ENCODE data around the gene TBL1X.
"Not testable (repeated sequence)": the region's sequence is repeated elsewhere in the genome, so short reads cannot be mapped to it uniquely, and the experiment has no call there.

Gene TBL1X

DNA sequence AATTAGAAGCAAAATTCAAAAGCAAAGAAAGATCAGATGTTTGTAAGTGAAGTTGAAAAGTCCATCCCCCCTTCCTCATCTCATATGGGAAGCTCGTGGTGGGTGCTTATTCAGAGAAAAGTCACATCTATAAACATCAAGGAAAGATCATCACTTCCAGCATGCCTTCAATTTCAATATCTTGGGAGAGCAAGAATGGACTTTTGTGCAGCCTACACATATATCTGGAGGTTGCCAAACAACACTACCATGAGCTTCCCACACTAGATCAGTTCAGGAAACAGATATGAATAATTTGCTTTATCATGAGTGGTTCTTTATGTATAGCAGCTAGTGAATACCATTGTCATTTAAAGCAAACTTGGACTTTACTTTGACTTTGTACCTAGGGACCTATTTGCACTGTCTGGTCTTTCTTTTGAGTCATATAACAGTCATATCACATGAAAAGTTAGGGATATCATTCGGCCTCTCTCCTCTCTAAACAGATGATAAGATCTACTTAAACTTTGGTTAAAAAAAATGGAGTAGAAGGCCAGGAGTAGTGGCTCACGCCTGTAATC lies 5.6 kb upstream of the TBL1X start:
- no peak for DNase-seq

DNA sequence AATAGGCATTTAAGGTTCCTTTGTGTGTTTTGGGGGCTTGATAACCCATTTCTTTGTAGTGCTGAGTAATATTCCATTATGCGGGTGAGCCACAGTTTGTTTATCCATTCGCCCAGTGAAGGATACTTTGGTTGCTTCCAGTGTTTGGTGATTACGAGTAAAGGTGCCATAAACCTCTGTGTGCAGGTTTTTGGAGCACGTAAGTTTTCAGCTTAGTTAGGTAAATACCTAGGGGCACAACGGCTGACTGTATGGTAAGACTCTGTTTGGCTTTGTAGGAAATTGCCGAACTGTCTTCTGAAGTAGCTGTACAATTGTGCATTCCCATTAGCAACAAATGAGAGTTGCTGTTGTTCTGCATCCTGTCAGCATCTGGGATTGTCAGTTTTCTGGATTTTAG lies 3.8 kb upstream of the TBL1X start:
- no peak for DNase-seq

DNA sequence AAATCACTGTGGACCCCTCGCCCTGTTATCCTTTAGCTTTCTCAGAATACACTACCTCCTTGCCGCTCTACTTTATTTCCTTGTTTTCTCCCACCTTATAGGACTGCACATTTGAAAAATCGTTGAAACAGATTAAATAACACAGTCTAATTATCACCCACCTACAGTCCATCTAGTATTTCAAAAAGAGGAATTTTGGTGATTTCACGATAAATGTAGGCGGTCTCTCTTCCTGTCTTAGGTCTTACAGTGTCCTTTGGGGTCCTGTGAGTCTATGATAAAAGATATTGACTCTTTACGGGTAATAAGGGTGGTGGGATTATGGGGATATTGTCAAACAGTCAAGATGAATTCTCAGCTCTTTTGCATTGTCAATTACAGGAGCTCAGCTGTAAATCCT lies 2.4 kb upstream of the TBL1X start:
- no peak for DNase-seq

DNA sequence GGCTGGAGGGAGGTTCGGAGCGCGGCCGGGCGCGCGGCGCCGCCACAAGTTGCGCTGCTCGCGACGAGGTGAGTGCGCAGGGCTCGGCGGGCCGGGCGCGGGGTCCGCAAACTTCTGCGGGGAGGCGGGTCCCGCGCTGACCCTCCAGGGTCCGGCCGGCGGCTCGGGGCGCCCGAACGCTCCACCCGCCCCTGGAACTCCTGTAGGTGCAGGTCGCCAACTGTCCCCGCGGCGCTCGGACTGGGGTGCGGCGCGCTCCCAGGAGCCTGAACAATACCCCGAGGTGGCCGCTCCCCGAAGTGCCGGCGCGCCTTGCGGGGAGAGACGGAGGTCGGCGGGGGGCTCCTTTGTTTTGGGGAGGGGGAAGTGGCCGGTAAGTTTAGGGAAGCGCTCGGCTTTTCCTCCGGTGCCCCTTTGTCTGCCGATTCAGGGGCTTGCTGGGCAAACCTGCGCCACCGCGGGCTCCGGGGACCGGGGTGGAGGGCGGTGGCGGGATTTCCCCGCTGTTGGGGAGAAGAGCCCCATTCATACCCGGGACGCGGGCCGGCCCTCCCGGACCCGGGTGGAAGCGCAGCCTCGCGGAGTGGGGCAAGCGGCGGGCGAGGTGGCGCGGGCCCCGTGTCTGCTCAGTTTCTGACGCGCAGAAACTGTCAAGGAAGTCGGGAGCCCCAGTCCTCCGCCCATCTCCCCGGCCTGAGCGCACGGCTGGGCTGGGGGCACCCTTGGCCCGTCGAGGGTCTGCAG lies 694 bp downstream of the TBL1X start:
- DNase-seq: no peak

DNA sequence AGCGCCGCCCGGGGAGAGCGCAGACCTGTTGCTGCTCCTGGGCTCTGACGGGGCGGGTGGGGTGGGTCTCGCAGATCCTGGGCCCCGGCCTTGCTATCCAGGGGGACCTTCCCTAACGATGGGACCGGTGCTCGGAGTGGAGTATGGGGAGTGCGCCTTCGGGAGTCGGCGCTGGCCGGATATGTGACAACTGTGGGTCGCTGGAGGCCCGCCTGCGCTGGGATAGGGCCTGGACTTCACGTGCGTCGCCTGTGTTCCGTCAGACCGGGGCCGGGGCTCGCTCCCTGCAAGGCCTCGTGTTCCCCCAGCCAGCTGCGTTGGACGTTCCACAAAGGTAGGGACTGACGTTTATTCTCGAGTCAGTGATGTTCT lies 1.3 kb downstream of the TBL1X start:
- DNase-seq: no peak

DNA sequence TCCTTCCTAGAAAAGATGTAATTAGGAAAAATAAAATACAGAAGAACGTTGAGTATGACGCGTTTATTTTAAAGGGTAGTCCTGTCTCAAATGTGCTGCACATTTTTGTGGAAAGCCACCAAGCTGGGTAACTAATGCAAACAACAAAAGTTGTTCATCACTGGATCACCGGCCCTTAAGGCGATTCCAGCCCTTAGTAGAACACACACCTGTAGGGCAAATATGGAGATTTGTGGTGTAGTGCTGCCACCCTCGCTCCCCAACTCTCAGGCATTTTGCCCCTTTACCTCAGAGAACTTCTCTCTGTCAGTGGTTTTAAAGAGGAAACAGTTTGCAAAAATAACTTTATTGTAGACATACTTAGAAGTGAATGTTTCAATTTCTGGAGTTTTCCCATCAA lies 1.9 kb downstream of the TBL1X start:
- no peak for DNase-seq

DNA sequence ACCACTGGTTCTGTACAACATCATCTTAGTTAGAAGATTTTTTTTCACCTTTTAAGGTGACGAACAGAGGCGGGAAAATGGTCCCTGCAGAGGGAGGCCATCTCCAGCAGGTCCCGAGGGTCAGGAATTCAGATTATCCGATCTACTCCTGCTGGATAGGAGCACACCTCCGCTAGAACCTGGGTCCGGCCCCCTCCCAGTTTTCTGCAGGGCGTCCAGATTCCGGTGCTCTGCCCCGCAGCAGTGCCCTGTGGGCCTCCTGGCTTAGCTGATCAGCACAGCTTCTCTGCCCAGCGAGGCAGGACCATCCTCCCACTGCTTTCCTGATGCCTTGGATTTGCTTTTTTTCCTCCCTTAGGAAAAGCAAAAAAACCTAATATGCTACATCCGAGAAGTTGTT lies 2.3 kb downstream of the TBL1X start:
- DNase-seq: no peak

DNA sequence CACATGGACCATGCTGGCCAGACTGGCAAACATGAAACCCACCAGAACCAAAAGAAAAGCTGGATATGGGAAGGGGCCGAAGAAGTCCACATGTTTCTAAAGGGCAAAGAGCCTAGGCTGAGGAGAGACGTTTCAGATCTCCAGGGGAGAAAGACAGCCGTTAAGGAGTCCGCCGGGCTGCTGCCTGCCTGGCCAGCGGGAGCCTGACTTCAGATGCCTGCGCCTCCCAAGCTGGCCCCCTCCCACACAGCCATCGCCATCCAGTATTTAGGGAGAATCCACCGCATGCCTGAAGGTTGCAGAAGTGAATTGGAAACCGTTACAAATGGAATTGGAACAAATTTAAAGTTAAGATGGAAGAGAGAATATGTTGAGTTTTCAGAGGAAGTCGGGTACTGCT lies 2.9 kb downstream of the TBL1X start:
- no peak for DNase-seq

DNA sequence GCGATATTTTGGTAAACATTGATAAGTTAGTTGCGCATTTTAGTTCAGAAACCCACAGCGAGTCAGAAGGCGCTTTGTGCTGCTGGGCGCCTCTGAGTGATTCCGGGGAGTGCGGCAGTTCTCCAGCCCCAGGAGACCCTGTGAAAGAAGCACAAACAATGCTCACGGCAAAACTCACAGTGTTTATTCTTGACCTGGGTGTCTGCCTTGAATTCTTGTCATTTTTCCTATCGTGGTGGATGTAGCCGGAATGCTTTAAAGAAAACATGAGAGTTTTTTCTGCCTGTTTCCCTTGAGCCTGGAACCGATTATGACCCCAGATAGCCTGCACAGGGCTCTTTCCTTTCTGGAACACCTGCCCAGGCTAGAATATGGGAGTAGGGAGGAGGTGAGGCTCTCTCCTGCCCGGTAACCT lies 6.7 kb downstream of the TBL1X start:
- DNase-seq: no peak

DNA sequence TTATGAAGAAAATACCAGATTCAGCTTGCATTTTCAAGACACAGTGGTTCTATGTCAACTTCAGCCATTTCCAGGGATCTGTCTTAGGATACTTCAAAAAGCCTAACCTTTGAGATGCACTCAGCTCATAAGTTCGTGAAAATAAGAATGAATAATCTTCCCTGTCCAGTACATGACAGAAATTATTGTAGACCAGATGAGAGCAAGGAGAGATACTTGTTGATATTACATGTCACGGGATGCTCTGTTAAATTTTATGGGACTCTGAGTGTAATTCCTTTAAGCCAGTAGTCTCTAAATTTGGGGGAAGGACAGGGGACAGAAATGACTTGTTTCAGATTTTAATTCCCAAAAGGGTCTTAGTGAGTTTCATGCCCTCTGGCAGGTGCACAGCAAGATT lies 8.8 kb downstream of the TBL1X start:
- DNase-seq: no peak

DNA sequence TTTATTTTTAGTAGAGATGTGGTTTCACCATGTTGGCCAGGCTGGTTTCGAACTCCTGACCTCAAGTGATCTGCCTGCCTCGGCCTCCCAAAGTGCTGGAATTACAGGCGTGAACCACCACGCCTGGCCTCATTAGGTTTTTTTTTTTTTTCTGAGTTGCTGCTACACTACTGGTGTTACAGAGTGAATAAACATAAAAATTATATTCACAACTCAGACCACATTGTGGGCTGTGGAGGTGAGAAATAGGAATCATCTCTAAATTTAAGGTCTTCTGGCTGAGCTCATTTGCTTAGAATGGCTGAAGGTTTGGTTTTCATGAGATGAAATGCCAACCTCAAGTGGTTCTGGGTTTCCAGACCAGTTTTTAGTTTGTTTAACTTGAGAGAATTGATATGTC lies 10.6 kb downstream of the TBL1X start:
- DNase-seq: not testable (repeated sequence)

DNA sequence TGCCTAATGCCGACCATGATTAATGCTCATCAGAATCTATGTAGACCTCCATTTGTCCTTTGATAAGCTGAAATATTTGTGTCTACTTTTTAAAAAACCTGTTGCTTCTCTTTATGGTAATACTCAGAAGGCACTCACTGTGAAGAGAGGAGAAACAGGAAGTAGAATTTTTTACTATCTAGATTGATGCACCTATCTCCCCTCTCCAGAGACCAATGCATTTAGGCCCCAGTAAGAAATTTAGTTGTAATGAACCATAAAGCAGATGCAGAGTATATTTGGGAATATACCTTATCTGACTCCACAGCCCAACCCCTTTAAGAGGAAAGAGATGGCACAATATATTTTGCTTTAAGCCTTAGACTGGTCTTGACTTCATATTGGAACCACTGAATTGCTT lies 11.1 kb downstream of the TBL1X start:
- no peak for DNase-seq

DNA sequence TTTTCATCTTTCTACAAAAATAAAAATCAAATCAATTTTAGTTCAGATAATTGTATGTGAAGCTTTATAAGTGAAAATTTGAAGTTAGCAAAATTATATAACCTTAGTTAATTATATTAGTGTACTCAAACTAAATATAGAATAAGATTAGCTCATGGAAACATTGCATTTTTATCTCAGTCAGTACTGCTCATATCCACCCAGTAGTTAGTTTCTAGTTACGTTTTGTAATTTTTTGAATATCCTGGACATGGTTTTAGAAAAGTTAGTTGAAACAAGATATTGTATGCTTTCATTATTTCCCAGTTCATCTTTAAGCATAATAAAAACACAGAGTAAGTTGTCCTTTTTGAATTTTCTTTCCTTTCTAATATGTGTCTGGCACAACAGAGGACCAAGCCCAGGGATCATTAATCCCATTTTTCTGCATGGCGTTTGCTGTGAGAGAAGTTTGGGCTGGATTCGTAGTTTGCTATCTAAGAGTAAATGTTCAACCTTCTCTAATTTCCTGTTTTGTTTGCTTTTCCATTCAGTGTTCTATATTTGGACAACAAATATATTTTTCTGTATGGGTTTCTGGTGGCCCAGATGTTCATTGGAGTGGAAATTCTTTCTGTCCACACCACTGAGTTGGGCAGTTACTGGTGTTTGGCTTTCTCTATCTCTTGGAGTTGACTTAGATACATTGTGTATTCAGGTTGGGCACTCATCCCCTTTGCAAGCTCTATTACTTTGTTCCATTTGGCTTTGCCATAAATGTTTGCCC lies 12.1 kb downstream of the TBL1X start:
- peak; percentile 46 for DNase-seq

DNA sequence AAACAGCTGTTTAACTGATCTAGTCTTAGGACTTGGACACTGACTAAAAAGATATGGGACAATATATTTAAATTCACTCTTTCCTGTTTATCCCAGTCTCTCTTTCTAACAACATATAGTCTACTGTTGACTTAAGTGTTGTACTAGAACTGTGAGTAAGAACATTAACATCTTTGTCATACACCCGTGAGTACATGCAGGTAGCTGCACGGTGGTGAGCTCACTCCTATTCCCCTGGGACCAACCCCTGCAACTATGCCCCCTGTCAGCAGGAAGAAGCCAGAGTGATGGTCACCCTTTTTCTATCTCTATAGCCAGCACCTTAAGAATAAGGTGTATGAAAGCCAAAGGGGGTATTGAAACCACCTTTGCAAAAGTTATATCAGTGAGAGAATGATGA lies 17.6 kb downstream of the TBL1X start:
- no peak for DNase-seq

DNA sequence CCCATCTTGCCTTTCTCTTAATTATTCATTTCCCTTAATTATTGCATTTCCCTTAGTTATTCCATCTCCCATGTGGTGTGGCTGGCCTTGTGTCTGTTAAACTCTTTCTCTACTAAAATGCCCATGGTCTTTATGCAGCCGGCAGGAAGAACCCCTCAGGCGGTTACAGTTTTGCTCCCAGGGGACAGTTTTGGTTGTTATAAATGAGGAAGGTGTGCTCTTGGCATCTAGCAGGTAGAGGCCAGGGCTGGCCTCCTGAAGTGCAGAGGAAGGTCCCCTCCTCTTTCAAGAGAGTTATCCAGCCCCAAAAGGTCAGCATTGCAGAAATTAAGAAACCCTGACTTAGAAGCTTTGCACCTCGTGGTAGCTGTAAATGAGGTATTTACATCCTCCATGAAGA lies 18.0 kb downstream of the TBL1X start:
- DNase-seq: no peak

DNA sequence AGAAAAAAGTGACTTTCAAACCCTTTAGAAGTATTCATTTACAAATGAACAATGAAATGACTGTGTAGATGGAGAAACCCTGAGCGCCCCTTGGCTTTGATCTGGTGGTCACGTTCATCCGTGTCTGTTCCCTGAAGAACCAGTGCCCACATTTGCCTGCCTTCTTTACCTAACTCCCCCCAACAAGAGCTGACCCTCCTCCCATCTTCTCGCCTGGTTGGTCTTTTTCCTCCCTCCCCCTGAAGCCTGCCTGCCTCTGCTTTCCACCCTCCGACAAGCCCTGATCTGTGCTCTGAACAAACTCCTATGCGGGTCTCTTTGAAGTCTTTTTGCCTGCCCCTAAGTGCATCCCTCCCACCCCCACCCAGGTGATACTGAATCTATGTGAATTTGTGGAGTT lies 18.5 kb downstream of the TBL1X start:
- DNase-seq: no peak

DNA sequence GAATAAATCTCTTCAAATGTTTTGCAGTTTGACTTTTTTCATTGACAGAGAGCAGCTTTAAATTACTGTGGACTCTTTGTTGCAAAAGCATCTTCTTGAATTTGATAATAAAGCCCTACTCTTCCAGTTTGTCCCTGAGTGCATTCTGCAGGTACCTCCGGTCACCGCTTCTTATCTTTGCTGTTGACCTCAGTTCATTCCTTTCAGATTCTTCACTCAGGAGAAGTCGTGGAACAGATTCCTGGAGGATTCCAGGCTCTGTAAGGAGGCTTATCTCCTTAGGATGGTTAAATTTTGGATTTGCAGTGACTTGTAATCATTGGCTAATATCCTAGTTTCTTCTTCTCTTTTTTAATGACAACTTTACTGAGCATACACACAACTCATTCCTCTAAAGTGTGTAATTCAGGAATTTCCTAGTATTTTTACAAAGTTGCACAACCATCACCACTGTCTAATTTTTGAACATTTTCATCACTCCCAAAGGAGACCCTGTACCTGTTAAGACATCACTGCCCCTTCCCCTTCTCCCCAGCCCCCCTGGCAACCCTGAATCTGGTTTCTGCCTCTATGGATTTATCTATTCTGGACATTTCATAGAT lies 22.0 kb downstream of the TBL1X start:
- no peak for DNase-seq

DNA sequence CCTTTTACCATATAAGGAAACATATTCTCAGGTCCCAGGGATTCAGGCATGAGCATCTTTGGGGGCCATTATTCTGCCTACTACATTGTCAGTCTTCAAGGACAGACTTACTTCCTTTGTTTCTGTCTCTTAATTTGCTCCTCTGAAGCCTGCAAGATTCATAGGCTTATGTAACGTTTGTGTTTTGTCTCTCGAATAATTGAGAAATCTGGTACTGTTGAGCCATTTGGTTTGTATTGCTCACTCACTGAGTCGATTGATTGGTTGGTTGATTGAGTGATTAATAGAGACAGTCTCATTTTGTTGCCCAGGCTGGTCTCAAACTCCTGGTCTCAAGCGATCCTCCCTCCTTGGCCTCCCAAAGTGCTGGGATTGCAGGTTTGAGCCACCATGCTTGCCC lies 23.7 kb downstream of the TBL1X start:
- no peak for DNase-seq

DNA sequence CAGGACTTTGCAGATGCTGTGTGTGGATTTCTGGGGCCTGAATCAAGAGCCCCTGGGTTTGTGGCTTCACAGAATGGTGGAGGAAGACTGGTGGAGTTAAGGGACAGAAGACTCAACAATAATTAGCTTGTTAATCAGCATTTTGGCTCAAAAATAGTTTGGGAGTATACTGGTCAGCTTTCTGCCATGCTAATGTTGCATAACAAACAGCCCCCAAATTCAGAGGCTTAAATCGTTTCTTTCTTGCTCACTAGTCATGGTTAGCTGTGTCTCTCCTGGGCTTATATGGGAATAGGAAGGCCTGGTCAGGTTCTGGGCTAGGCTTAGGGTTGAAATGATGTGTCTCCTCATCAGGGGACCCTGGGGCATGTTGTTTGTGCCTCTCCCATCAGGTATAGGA lies 24.4 kb downstream of the TBL1X start:
- no peak for DNase-seq

DNA sequence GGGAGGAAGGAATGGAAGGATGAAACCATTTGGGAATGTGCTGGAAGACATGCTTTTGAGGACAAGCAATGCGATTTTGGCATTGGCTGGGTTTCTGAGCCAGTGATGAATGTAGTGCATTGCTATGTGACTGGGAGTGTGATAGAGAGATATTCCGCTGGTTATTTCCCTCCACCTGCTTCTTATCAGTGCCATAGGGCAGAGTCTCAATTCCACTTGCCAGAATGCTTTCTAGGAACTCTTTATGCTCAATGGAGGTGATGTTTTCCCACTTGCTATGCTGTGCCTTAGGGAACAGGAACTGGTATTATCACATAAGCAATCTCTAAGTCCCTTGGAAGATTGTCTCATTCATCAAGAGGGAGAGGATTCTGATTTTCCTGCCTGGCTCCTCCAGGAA lies 28.0 kb downstream of the TBL1X start:
- no peak for DNase-seq

DNA sequence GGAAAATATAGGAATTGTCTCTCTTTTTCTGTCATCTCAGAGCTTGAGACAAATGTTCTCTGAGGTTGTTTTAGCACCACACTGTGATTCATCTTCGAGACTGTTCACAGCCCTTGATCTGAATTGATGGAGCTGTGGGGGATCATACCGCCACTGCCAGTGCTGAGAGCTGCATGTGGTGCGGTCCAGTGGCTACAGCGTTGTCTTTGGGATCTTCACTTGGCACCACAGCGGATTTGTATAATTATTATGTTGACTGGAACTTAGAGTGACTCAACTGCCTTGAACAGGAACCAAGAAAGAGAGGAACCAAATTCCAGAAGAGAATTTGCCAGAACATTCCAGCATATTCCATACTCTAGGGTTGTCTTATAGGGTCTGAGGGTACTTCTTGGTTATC lies 29.1 kb downstream of the TBL1X start:
- DNase-seq: no peak

DNA sequence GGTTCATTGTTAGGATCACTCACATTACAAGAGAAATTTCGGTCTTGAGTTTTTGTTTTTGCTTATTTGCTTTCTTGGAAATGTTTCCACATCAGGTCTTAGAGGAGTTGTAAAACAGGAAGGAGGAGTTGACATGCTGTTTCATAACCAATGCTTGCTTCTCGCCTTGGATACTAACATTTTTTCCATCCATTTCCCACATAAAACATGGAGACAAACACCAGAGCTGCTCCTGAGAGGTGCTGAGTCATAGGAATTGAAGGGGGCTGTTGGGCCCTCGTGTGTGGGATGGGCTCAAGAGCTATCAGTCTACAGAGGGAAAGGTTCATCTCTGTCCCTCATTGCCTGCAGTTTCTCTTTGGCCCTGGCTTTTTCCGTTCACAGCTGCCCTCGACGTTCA lies 29.9 kb downstream of the TBL1X start:
- no peak for DNase-seq

DNA sequence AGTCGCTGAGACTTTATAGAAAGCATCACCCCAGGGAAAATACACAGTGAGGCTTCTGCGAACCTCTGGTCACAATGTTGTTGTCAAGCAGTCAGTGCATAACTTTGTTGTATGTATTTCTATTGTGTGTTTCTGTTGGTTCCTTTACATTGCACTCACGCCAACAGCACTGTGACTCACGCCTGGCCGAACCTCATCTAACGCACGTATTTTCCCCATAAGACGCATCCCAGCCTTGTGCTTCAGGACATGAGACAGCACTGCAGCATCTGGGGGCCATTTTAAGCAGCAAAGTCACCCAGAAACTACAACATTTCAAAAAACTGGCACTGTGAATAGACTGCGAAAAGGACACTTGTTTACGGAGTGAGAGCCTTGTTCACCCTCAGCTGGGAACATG lies 30.6 kb downstream of the TBL1X start:
- no peak for DNase-seq

DNA sequence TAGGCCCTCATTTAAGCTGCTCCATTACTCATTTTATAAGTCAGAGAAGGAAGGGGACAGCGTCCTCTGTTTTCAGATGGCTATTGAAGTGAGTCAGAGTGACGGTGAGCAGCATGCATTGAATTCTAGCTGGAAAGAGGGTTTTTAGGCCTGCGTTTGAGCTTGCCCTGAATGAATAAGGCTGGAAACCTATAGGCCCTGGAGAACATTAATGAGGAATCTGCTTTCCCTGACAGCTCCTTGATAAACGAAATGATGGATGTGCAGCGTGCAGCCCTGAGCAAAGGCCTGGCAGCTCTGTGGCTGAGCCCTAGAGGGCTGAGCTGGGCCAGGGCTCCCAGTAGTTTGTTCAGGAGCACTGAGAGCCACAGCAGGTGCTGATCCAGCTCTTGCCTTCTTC lies 33.4 kb downstream of the TBL1X start:
- DNase-seq: no peak
